GM18951 (cell line): ENCODE results near the gene KRTAP5-3.
"Not testable (repeated sequence)": the region's sequence is repeated elsewhere in the genome, so short reads cannot be mapped to it uniquely, and the experiment has no call there.

Source experiments
- POLR2A ChIP-seq: IDR thresholded peaks from 4 replicates; pipeline ENCODE4 v1.6.1; 2011; ENCODE audit warnings: mild to moderate bottlenecking; ENCODE audit not compliant: insufficient read length, insufficient read depth; ENCODE audit errors: extremely low read depth
- in situ Hi-C: fragments of 300-500 bp; cut with MboI; formaldehyde crosslinking; loops from one replicate; pipeline ENCODE4 v1.12.0; 2022; ENCODE audit warnings: low sequenced_read_pairs, mixed read lengths, inconsistent platforms; ENCODE audit not compliant: unreplicated experiment

The KRTAP5-3 gene

DNA sequence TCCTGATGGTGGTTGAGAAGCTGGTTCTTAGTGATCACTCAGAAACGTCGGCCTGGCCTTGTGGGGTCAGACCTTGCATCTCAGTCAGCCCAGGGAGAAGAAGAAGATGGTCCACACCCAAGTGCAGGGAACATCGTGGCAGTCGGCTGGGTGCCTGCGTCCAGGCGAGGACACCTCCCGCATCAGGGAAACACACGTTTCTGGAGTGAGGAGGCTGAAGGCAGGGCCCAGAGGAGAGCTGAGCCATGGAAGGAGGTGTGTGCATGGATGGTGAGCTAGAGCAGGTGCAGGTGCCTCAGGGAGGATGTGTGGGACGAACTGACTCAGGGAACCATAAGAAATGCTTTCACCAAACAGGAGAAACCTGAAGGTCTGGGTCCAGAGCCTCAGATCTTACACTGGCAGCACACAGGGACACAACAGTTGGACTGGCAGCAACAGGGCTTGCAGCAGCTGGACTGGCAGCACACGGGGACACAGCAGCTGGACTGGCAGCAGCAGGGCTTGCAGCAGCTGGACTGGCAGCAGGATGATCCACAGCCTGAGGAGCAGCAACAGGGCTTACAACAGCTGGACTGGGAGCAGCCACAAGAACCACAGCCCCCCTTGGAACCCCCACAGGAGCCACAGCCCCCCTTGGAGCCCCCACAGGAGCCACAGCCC lies 10.8 kb downstream of the KRTAP5-3 start:
- no peak for TF ChIP-seq POLR2A
- in situ Hi-C loops, result no loop called here

DNA sequence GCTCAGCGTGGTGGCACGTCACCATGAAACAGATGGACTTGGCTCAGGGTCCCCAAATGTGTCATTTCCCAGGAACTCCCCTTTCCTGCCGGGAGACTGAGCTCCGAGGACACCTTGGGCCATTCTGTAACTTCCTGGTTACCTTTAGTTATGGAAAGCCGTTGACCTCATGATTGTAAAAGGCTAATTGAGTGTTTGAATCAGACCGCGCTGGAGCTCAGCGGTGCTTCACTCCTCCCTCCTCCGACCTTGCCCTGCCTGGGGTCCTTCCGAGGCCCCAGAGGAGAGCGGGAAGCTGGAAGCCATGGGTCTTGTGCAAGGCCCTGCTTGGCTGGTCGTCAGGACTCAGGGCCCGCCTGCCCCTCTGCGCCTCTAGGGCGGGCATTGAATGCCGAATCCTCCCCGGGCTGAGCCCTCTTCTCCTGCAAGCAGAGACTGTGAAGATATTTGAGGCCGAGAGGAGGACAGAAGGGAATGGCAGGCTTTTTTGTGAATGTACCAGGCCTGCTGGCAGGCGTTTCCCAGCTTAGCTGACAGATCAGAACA lies 11.6 kb downstream of the KRTAP5-3 start:
- in situ Hi-C loops, result not testable (repeated sequence)

DNA sequence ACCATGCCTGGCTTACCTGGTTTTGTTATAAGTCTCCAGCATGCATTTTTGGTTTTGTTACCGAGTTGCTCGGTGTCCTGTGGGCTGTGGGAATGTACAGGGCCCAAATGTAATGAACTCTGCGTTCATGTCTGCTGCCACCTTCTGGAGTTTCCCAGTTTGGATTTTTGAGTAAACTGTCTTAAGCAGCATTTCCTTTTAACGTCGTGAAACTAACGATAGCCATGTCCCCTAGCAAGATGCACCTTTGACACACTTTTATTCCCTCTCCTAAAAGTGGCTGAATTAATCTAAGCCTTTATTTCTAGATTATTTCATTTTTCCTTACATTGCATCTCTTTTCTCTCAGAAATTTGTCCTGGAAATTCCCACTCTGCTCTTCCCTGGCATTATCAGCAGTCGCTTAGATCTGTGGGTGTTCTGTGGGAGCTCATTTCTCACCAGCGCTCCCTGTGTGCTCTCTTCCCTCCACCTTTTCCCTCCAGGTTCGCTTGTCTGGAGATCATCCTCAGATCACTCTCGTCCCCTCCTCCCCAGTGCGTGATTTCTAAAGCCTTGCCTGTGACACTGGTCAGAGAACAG lies 12.2 kb downstream of the KRTAP5-3 start:
- in situ Hi-C loops, result not testable (repeated sequence)

DNA sequence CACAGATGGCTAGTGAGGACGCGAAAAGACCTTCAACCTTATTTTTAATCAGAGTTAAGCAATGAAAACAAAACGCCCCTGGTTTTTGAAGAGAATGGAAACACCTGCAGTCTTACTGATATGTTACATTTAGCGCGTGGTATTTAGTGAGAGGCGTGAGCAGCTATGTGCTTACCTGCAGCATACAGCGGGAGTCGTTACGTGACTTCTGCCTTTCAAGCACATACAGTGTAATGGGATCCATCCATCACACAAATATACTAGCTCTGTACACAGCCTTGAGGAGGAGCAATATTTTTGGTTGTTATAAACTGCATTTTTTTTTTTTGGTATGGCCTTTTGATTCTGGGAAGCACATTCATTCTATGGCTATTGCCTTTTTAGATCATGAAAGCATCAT lies 15.6 kb downstream of the KRTAP5-3 start:
- in situ Hi-C loops, result no loop called here
- TF ChIP-seq POLR2A, result no peak

DNA sequence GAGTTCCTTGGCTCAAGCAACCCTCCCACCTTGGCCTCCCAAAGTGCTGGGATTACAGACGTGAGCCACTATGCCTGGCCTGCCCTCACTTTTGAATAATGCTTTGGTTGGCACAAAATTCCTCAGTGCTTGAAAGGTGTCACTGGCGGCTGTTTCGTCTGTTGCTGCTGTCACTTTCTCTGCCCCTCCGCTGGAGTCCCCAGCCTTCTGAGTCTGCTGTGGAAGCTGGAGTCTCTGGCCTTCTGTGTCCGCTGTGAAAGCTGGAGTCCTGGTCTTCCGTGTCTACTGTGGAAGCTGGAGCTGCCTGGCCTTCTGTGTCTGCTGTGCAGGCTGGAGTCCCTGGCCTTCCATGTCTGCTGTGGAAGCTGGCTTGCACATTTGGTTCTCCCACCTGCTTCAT lies 18.3 kb downstream of the KRTAP5-3 start:
- in situ Hi-C loops, result no loop called here
- no peak for TF ChIP-seq POLR2A

DNA sequence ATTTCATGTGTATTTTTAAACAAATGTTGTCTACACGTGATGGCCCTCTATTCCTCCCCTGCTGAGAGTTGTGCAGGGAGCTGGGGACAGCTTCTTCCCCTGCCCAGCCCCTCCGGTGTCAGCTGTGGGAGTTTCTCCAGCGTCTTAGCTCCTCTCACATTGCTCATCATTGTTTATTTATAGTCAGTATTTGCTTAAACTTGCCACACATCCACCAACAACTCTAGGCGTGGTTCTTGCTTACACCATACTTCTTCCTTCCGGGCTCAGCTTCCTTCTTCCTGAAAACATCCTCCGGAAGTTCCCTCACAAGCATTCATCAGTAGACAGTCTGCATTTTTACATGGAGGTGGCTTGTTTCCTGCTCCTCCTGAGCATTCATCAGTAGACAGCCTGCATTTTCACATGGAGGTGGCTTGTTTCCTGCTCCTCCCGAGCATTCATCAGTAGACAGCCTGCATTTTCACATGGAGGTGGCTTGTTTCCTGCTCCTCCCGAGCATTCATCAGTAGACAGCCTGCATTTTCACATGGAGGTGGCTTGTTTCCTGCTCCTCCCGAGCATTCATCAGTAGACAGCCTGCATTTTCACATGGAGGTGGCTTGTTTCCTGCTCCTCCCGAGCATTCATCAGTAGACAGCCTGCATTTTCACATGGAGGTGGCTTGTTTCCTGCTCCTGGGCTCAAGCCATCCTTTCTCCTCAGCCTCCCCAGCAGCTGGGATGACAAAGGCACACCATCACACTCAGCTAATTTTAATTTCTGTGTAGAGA lies 18.9 kb downstream of the KRTAP5-3 start:
- in situ Hi-C loops, result not testable (repeated sequence)

DNA sequence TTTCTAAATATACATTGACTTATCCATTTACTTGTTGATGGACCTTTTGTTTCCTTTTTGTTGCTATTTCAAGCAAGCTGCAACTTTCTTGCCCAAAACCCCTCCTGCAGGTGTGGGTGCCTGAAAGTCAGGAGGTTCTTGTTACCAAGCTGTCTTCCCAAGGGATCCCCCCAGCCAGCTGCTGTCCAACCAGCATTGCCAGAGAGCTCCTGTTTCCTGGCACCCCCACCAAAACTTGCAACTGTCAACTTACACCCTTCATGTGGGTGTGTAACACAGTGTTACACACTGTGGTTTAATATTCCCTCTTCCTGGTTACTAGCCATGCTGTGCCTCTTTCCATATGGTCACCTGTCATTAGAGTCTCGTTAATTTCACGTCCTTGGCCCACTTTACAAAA lies 21.6 kb downstream of the KRTAP5-3 start:
- in situ Hi-C loops, result no loop called here
- no peak for TF ChIP-seq POLR2A

DNA sequence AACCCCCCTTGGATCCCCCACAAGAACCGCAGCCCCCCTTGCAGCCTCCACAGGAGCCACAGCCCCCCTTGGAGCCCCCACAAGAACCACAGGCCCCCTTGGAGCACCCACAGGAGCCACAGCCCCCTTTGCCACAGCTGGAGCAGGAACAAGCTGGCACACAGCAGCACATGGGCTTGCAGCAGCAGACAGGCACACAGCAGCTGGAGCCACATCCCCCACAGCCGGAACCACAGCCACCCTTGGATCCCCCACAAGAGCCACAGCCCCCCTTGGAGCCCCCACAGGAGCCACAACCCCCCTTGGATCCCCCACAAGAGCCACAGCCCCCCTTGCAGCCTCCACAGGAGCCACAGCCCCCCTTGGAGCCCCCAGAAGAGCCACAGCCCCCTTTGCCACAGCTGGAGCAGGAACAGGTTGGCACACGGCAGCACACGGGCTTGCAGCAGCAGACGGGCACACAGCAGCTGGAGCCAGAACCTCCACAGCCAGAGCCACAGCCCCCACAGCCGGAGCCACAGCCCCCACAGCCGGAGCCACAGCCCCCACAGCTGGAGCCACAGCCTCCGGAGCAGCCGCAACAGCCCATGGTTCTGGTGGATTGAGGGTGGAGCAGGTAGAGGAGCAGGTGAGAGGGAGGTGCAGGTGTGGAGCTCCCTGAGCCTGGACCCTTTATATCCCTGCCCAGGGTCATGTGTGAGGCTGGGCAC lies 23.4 kb downstream of the KRTAP5-3 start, which contains the start of gene KRTAP5-1:
TSS of gene KRTAP5-1 (minus strand) at position 623 of the 710 bp plus-strand sequence. CDS start at position 589, 34 bp downstream.
- in situ Hi-C loops, result not testable (repeated sequence)

DNA sequence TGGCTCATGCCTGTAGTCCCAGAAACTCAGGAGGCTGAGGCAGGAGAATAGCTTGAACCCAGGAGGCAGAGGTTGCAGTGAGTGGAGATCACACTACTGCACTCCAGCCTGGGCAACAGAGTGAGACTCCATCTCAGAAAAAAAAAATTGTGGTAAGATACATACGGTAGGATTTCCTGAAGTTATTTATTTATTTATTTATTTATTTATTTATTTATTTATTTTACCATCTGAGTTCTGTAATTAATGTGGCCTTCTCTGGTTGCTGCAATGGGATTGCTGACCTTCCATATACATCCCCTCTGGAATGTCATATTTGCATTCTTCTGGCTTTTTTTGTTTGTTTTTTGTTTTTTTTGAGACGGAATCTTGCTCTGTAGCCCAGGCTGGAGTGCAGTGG lies 25.4 kb downstream of the KRTAP5-3 start:
- in situ Hi-C loops, result not testable (repeated sequence)

DNA sequence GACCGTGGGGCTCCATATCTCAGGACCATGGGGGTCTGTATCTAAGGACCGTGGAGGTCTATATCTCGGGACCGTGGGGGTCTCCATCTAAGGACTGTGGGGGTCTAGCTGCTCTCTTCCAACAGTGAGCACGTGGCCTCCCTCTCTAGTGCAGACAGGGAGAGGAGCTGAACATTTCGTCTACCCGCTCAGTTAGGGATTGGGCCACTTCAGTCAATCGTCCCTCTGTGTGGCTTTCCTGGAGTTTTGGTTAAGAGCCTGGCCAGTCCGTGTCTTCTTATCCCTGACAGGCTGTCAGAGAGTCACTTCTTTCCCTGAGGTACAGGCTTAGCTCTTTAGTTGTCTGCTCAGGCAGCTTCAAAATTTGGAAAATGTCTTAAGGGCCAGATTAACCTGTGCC lies 26.3 kb downstream of the KRTAP5-3 start:
- no peak for TF ChIP-seq POLR2A
- in situ Hi-C loops, result no loop called here

DNA sequence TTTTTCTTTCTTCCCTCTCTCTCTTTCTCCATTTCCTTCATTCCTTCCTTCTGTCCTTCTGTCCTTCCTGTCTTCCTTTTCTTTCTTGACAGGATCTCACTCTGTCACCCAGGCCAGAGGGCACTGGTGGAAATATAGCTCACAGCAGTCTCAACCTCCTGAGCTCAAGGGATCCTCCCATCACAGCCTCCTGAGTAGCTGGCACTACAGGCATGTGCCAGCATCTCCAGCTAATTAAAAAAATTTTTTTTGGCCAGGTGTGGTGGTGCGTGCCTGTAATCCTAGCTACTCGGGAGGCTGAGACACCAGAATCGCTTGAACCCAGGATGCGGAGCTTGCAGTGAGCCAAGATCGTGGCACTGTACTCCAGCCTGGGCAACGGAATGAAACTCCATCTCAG lies 31.4 kb downstream of the KRTAP5-3 start:
- in situ Hi-C loops, result no loop called here
- no peak for TF ChIP-seq POLR2A

DNA sequence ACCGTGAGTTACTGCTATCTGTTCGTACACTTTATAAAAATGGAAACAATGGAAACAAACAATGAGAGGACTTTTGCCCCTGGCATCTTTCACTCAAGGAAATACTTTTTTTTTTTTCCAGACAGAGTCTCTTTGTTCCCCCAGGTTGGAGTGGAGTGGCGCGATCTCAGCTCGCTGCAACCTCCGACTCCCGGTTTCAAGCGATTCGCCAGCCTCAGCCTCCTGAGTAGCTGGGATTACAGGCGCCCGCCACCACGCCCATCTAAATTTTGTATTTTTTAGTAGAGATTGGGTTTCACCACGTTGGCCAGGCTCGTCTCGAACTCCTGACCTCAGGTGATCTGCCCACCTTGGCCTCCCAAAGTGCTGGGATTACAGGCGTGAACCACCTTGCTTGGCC lies 32.5 kb downstream of the KRTAP5-3 start:
- in situ Hi-C loops, result not testable (repeated sequence)

DNA sequence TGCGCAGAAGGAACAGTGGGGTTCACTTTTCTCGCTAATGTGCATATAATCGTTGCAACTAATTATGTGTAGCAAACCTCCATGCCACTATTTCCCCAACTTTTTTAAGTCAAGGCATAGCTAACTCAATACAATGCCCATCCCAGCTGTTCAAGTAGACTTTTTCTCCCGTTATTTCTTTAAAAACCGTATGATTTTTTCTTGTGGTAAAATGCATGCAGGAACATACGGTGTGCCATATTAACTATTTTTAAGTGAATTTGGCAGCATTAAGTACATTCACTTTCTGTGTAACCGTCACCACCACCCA lies 33.4 kb downstream of the KRTAP5-3 start:
- in situ Hi-C loops, result no loop called here
- no peak for TF ChIP-seq POLR2A
